Erythroblast (primary cell): ENCODE data around the gene SEMA4G.

ENCODE experiments used
- GATA1 ChIP-seq: IDR thresholded peaks from 2 replicates; pipeline ENCODE4 v1.6.1; 2011; ENCODE audit warnings: low read depth, mild to moderate bottlenecking, control low read depth, low read length, moderate library complexity
- POLR2A ChIP-seq: IDR thresholded peaks from 2 replicates; pipeline ENCODE4 v1.6.1; 2011; ENCODE audit warnings: mild to moderate bottlenecking, low read length

DNA sequence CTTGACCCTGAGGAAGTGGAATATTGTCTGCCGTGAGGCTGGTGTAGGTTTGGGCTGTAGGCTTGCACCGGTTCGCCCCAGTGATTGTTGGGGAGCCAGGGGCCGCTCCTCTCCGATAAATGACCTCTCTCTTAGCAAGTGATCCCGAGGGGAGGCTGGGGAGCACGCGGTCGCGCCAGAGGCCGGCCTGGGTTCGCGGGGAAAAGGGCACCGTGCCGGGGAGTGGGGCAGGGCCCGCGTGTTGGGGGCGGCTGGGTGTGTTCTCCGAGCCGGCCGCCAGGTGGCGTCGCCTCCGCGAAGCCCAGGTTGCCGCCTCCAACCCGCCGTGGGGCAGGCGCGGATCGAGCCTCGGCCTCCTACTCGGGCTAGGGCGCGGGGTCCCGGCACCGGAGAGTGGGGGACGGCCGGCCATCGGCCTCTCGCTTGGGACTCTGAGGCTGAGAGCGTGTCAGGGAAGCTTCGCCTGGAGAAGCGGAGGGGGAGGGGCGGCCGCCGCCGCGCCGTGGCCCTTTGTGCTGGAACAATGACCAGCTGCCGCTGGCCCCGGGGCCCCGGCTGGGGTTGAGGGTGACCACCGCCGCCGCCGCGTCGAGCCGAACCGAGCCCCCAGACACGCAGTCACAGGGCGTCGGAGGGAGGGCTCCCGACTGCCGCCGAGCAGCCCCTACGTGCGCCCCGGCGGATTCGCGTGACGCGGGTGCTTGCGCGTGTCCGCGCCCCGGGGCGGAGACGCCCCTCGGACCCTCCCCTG, 29.9 kb downstream of the SEMA4G start:
- TF ChIP-seq POLR2A (peak; percentile 54), GATA1 (no peak)
